ENCODE results near the gene LRRC4. TPM values are rescaled to one million over a fixed set of nuclear protein-coding genes. Genes with fewer than 3 reads are reported as not detected.

The LRRC4 gene
- total and polyA plus RNA-seq, 7 donors = 0.60 to 1.8 (median 1.4) TPM

DNA sequence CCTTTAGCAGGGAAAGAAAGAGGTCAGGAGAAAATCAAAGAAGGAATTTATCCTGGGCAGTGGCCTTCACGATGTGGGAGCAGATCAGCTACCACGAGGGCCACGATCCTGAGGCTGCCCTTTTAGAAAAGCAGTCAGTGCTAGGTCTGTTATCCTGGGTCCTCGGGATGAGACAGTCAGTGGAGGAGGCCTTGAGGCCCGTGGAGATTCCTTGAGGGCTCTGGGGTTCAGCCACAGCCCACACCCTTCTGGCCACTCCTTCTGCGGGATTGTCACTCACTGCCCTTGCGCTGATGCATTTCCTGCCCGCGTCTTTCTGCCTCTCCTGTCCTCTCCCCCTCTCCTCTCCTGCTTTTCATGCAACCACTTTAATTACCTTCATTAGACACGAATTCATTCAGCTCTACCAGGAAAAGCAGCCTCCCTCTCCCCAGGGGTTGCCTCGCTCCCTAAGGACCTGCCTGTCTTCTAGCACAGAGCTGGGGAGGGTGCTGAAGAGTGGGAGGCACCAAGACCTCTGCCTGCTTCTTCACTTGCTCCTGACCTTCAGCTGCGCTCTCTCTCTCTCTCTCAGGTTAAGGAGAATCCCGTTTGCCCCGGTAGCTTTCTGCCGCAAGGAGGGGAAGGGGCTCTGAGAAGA lies 42.6 kb upstream of the LRRC4 start:
- no peak for DNase-seq
- H3K9me3 ChIP-seq = no peaks in the 10 kb centered on the region
- 89 to 90% methylated on average over 15 of the region's 15 CpGs for WGBS, 2 donors

DNA sequence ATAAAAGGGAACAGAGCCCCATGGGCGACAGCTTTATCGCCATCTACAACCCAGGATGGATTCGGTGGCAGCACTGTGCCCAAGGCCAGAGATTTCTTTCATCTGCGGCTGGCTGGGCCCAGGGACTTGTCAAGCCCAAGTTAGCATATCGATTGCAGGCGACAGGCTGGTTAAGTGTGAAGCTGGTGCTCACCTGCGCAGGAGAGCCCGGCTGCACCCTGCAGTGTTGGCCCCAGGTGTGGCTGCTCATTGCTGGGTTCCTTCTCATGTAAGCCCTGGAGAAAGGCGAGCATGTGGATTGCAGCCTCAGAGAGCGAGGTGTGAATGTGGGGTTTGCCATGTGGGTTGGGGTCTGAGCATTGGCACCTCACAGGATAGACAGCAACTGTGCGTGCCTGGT lies 40.6 kb upstream of the LRRC4 start:
- 84 to 88% methylated on average over 11 of the region's 11 CpGs for WGBS, 2 donors
- H3K4me3 ChIP-seq = no peak overlapping the region
- no peak overlapping the region for H3K27ac ChIP-seq
- no peak for TF ChIP-seq POLR2AphosphoS5 (IDR thresholded peaks at IDR 0.05)
- TF ChIP-seq, protein P1, sequence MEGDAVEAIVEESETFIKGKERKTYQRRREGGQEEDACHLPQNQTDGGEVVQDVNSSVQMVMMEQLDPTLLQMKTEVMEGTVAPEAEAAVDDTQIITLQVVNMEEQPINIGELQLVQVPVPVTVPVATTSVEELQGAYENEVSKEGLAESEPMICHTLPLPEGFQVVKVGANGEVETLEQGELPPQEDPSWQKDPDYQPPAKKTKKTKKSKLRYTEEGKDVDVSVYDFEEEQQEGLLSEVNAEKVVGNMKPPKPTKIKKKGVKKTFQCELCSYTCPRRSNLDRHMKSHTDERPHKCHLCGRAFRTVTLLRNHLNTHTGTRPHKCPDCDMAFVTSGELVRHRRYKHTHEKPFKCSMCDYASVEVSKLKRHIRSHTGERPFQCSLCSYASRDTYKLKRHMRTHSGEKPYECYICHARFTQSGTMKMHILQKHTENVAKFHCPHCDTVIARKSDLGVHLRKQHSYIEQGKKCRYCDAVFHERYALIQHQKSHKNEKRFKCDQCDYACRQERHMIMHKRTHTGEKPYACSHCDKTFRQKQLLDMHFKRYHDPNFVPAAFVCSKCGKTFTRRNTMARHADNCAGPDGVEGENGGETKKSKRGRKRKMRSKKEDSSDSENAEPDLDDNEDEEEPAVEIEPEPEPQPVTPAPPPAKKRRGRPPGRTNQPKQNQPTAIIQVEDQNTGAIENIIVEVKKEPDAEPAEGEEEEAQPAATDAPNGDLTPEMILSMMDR (IDR thresholded peaks at IDR 0.05) = no peak
- TF ChIP-seq EP300 (IDR thresholded peaks at IDR 0.05) = no peak
- no peak for TF ChIP-seq POLR2A (IDR thresholded peaks at IDR 0.05)
- intact Hi-C loops (cut with DNase I) = no loop called here
- H3K27me3 ChIP-seq = no peaks in the 10 kb centered on the region
- peaks cover 0 to 3% (median 0%) of the 10 kb centered on the region in 4 donors for H3K36me3 ChIP-seq
- DNase-seq = no peak
- H3K9me3 ChIP-seq = no peaks in the 10 kb centered on the region
- no peaks in the 10 kb centered on the region for H3K4me1 ChIP-seq

More for the DNA sequence above, 42.6 kb upstream of the LRRC4 start:
- H3K27me3 ChIP-seq = no peaks in the 10 kb centered on the region
- intact Hi-C loops (cut with DNase I) = no loop called here
- H3K4me1 ChIP-seq = no peaks in the 10 kb centered on the region
- TF ChIP-seq, protein P1 (IDR thresholded peaks at IDR 0.05) = no peak
- TF ChIP-seq EP300 (IDR thresholded peaks at IDR 0.05) (no peak), POLR2AphosphoS5 (IDR thresholded peaks at IDR 0.05) (no peak), POLR2A (IDR thresholded peaks at IDR 0.05) (no peak)
- no peak overlapping the region for H3K27ac ChIP-seq
- H3K36me3 ChIP-seq = peaks cover 0 to 11% (median 0%) of the 10 kb centered on the region in 4 donors
- no peak overlapping the region for H3K4me3 ChIP-seq

DNA sequence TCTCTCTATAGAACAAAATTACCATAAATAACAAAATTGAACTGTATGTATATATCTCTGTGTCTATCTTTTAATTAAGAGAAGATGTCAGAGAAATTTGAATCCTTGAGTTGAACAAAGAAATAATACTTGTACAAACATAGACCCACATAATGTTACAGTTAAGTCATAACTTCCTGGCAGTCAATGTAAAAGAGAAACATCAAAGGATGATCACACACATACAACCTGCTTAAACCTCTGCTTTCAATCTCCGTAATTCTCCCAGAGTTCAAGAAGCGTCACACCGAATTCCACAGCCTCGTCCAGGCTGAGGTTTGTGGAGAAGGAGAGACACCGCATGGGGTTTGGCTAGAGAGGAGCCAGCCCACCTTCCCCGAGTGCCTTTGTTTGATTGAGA lies 40.1 kb upstream of the LRRC4 start:
- no peaks in the 10 kb centered on the region for H3K9me3 ChIP-seq
- H3K4me1 ChIP-seq = no peaks in the 10 kb centered on the region
- H3K36me3 ChIP-seq = peaks cover 0 to 3% (median 0%) of the 10 kb centered on the region in 4 donors
- intact Hi-C loops (cut with DNase I) = no loop called here
- 88 to 93% methylated on average over 6 of the region's 6 CpGs for WGBS, 2 donors
- no peak overlapping the region for H3K27ac ChIP-seq
- DNase-seq = no peak
- no peaks in the 10 kb centered on the region for H3K27me3 ChIP-seq
- TF ChIP-seq, protein P1 (IDR thresholded peaks at IDR 0.05) = no peak
- TF ChIP-seq POLR2AphosphoS5 (IDR thresholded peaks at IDR 0.05) (no peak), EP300 (IDR thresholded peaks at IDR 0.05) (no peak), POLR2A (IDR thresholded peaks at IDR 0.05) (no peak)
- H3K4me3 ChIP-seq = no peak overlapping the region

DNA sequence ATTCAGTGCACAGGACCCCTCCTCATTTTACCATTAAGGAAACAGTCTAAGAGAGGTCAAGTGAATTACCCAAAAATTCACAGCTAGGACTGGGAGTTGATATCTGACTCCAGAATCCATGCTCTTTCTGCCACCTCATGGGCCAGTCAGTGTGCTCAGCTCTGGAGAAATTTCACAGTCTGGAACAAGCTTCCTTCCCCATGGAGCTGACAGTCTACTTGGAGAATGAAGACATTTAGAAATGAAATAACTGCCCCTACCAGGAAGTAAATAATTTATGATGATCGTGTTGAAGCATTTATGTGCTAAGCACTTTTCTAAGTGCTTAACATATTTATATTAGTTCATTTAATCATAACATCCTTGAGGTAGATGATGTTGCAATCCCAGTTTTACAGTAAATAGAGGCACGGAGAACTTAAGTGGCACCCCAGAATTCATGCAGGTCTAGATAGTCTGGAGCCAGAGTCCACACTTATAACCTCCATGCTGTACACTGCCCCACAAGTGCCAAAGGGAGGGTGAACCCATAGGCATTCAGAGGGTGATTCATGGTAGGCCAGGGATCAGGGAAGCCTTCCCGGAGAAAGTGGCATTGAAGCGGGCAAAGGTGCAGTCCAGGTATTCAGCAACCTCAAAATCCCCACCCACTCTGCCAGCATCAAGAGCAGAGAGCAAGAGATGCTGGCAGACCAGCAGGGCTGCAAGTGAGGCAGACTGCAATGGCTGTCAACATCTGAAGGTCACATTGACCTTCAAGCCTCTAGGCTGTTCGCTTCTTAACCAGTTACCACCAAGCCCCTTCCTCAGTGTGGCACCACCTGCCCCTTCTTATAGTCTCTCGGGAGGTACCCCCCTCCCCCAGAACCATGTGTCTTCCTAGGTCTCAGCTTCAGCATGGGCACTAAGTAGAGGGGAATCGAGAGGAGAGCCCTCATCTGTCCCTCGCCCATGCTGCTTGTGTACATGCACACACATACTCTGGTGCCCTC lies 38.4 kb upstream of the LRRC4 start:
- Histone ChIP-seq H3K4me3 (no peak overlapping the region), H3K9me3 (no peaks in the 10 kb centered on the region), H3K4me1 (no peaks in the 10 kb centered on the region), H3K36me3 (peaks cover 0 to under 1% (median 0%) of the 10 kb centered on the region in 4 donors), H3K27me3 (no peaks in the 10 kb centered on the region), H3K27ac (no peak overlapping the region)
- intact Hi-C loops (cut with DNase I) = no loop called here
- WGBS, 2 donors = 89% methylated on average over 8 of the region's 8 CpGs
- DNase-seq = no peak
- no peak for TF ChIP-seq EP300 (IDR thresholded peaks at IDR 0.05)
- TF ChIP-seq, protein P1 (IDR thresholded peaks at IDR 0.05) = no peak
- TF ChIP-seq POLR2AphosphoS5 (IDR thresholded peaks at IDR 0.05) = no peak
- TF ChIP-seq POLR2A (IDR thresholded peaks at IDR 0.05) = no peak

All from sigmoid colon (tissue), 7 donors.